Naive thymus-derived CD4-positive, alpha-beta T cell (primary cell): ENCODE data around the gene RAD23A. TPM values are rescaled to one million over a fixed set of nuclear protein-coding genes. Genes with fewer than 3 reads are reported as not detected.
"Not testable (repeated sequence)": the region's sequence is repeated elsewhere in the genome, so short reads cannot be mapped to it uniquely, and the experiment has no call there.

Experiments used
- ATAC-seq: fragments of 150-1000 bp; cut with Tn5 transposase; 2 replicates; pipeline ENCODE4 v1.10.0; 2021; ENCODE audit warnings: mild to moderate bottlenecking, moderate library complexity
- CTCF ChIA-PET: fragments of 350-600 bp; sonication (Branson Sonifier 250); formaldehyde crosslinking; loops from one replicate; lab custom pipeline; 2021; ENCODE audit warnings: antibody characterized with exemption; lab: Charles Lee
- POLR2A ChIA-PET: fragments of 350-600 bp; sonication (Branson Sonifier 250); formaldehyde crosslinking; loops from one replicate; lab custom pipeline; 2021; ENCODE audit warnings: antibody characterized with exemption, inconsistent platforms; lab: Charles Lee
- DNase-seq, 9 donors: peaks; one replicate each; pipeline versions ENCODE4 v3.0.0 to v3.0.0-alpha.2; 2020 to 2022; ENCODE audit warnings: mixed read lengths in 1 of 9
- H3K27ac ChIP-seq: one replicate; pipeline ENCODE4 v1.7.0; 2013; ENCODE audit warnings: mild to moderate bottlenecking, low read depth, low read length, moderate library complexity
- H3K27me3 ChIP-seq, 2 donors: one replicate each; pipeline ENCODE4 v1.7.0; 2013; ENCODE audit warnings: low read length in 2 of 2, mild to moderate bottlenecking in 2 of 2, moderate library complexity in 2 of 2; ENCODE audit not compliant: control insufficient read depth in 2 of 2, insufficient read depth in 2 of 2
- H3K36me3 ChIP-seq, 3 experiments: 1 replicate in 2 of 3; 2 replicates in 1 of 3; pipeline ENCODE4 v1.7.0; 2013; ENCODE audit warnings: low read length in 3 of 3, mild to moderate bottlenecking in 3 of 3, moderate library complexity in 1 of 3; ENCODE audit not compliant: insufficient read depth in 3 of 3, control insufficient read depth in 2 of 3
- H3K4me1 ChIP-seq, 2 donors: one replicate each; pipeline ENCODE4 v1.7.0; 2013; ENCODE audit warnings: low read length in 2 of 2, mild to moderate bottlenecking in 2 of 2, moderate library complexity in 1 of 2; ENCODE audit not compliant: control insufficient read depth in 2 of 2, insufficient read depth in 2 of 2
- H3K4me3 ChIP-seq: 2 replicates; pipeline ENCODE4 v1.7.0; 2013; ENCODE audit warnings: mild to moderate bottlenecking, low read length
- H3K9me3 ChIP-seq, 3 experiments: 1 replicate in 2 of 3; 2 replicates in 1 of 3; pipeline ENCODE4 v1.7.0; 2013; ENCODE audit warnings: low read length in 3 of 3; ENCODE audit not compliant: control insufficient read depth in 2 of 3
- H3K27ac Mint-ChIP-seq, 9 donors: one replicate each; pipeline ENCODE4 v1.8.0; 2020 to 2022; ENCODE audit warnings: mixed read lengths in 9 of 9, mild to moderate bottlenecking in 8 of 9, moderate library complexity in 5 of 9, inconsistent platforms in 2 of 9
- H3K27me3 Mint-ChIP-seq, 5 donors: one replicate each; pipeline ENCODE4 v1.8.0; 2021 to 2022; ENCODE audit warnings: mixed read lengths in 5 of 5, mild to moderate bottlenecking in 1 of 5
- H3K36me3 Mint-ChIP-seq, 5 donors: one replicate each; pipeline ENCODE4 v1.8.0; 2020 to 2022; ENCODE audit warnings: mixed read lengths in 5 of 5, mild to moderate bottlenecking in 3 of 5, inconsistent platforms in 1 of 5
- H3K4me1 Mint-ChIP-seq, 7 donors: one replicate each; pipeline ENCODE4 v1.8.0; 2020 to 2022; ENCODE audit warnings: mixed read lengths in 7 of 7, mild to moderate bottlenecking in 3 of 7, inconsistent platforms in 1 of 7
- H3K4me3 Mint-ChIP-seq, 10 donors: one replicate each; pipeline ENCODE4 v1.8.0; 2020 to 2022; ENCODE audit warnings: mild to moderate bottlenecking in 10 of 10, mixed read lengths in 10 of 10, moderate library complexity in 6 of 10, inconsistent platforms in 2 of 10
- H3K9me3 Mint-ChIP-seq, 11 donors: one replicate each; pipeline ENCODE4 v1.8.0; 2020 to 2022; ENCODE audit warnings: mixed read lengths in 11 of 11, mild to moderate bottlenecking in 4 of 11, inconsistent platforms in 1 of 11, moderate library complexity in 1 of 11
- intact Hi-C, 2 donors: fragments of 100-400 bp; cut with micrococcal nuclease; formaldehyde crosslinking; loops; one replicate each; pipeline ENCODE4 v1.15.1; 2023
- polyA plus RNA-seq, 2 donors: library from polyadenylated mRNA; unstranded; fragments of 300-500 nt; fragmentation: Illumina TruSeq; gene quantifications; one replicate each; pipeline ENCODE4 v1.2.3, GENCODE V29; 2021
- total RNA-seq, 6 experiments: library from RNA in 5 of 6; stranded (reverse) in 5 of 6; gene quantifications; 1 replicate in 5 of 6; 2 replicates in 1 of 6; pipeline ENCODE4 v1.2.3 and lab custom pipeline; 2021 to 2026

Gene RAD23A
- total and polyA plus RNA-seq, 7 experiments from 2014 or later, result 75.0 to 111 (median 90.5) TPM

DNA sequence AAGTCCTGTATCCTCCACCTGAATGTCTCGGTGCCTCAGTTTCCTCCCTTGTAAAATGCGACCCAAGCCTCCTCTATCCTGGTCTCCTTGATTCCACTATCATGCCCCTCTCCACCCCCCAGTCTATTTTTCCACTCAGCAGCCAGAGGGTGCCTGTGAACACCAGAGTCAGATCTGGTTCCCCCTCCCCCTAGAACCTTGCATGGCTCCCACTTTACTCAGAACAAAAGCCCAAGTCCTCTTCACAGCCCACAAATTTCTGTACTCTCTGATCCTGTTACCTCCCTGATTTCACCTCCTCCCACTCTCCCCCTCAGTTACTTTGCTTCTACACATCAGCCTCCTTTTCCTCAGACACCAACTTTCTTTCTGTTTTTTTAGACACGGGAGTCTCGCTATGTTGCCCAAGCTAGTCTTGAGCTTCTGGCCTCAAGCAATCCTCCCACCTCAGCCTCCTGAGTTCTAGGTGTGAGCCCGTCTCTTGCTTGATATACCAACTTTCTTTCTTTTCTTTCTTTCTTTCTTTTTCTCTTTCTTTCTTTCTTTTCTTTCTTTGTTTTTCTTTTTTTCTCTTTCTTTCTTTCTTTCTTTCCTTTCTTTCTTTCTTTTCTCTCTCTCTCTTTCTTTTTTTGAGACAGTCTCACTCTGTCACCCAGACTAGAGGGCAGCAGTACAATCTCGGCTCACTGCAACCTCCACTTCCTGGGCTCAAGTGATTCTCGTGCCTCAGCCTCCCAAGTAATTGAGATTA lies 24.6 kb downstream of the RAD23A start:
- ChIA-PET CTCF (interaction anchor here (1.5 kb wide), 1 partner anchor 15 kb away, joined by 6 read pairs; no protein-coding TSS in a partner anchor), POLR2A (no interaction called here)
- no peak for ATAC-seq
- Histone ChIP-seq H3K4me1 (peaks cover 0 to 3% of the 10 kb centered on the region in 2 donors), H3K27ac (no peak overlapping the region), H3K4me3 (no peak overlapping the region), H3K27me3 (no peaks in the 10 kb centered on the region), H3K9me3 (no peaks in the 10 kb centered on the region), H3K36me3 (no peaks in the 10 kb centered on the region)
- H3K27me3 Mint-ChIP-seq, result peaks cover 0 to 2% (median 0%) of the 10 kb centered on the region in 5 donors
- H3K4me1 Mint-ChIP-seq, result peaks cover 0 to 6% (median 3%) of the 10 kb centered on the region in 7 donors
- H3K9me3 Mint-ChIP-seq, result no peaks in the 10 kb centered on the region
- no peak overlapping the region for H3K4me3 Mint-ChIP-seq
- H3K27ac Mint-ChIP-seq, result no peak overlapping the region
- DNase-seq, result no peak
- intact Hi-C loops, result no loop called here
- no peaks in the 10 kb centered on the region for H3K36me3 Mint-ChIP-seq

GRCh38 chr19:12973236-12973635 lies 27.6 kb downstream of the RAD23A start:
- H3K4me1 ChIP-seq, result peaks cover 0 to 3% of the 10 kb centered on the region in 2 donors
- Mint-ChIP-seq H3K27ac (no peak overlapping the region), H3K9me3 (peaks cover 0 to 2% (median 0%) of the 10 kb centered on the region in 11 donors), H3K4me3 (no peak overlapping the region), H3K4me1 (peaks cover 2 to 7% (median 5%) of the 10 kb centered on the region in 7 donors), H3K36me3 (no peaks in the 10 kb centered on the region), H3K27me3 (peaks cover 7 to 16% (median 14%) of the 10 kb centered on the region in 5 donors)
- ATAC-seq, result no peak
- POLR2A ChIA-PET, result no interaction called here
- no peak overlapping the region for H3K4me3 ChIP-seq
- CTCF ChIA-PET, result interaction anchor here (0.5 to 0.6 kb wide), 4 partner anchors 74 to 260 kb away, joined by 3 to 7 read pairs (median 4); no protein-coding TSS in a partner anchor
- no peak overlapping the region for H3K27ac ChIP-seq
- DNase-seq, result no peak
- intact Hi-C loops, result no loop called here
- H3K9me3 ChIP-seq, result no peaks in the 10 kb centered on the region
- no peaks in the 10 kb centered on the region for H3K27me3 ChIP-seq
- no peaks in the 10 kb centered on the region for H3K36me3 ChIP-seq

GRCh38 chr19:12974301-12975220 lies 28.9 kb downstream of the RAD23A start:
- Mint-ChIP-seq H3K27me3 (peaks cover 7 to 17% (median 16%) of the 10 kb centered on the region in 5 donors), H3K4me1 (peaks cover 2 to 7% (median 5%) of the 10 kb centered on the region in 7 donors), H3K9me3 (peaks cover 0 to 2% (median 0%) of the 10 kb centered on the region in 11 donors), H3K27ac (no peak overlapping the region), H3K4me3 (no peak overlapping the region), H3K36me3 (no peaks in the 10 kb centered on the region)
- Histone ChIP-seq H3K27me3 (no peaks in the 10 kb centered on the region), H3K27ac (no peak overlapping the region), H3K4me3 (no peak overlapping the region), H3K36me3 (no peaks in the 10 kb centered on the region), H3K4me1 (peaks cover 0 to 3% of the 10 kb centered on the region in 2 donors), H3K9me3 (no peaks in the 10 kb centered on the region)
- POLR2A ChIA-PET, result interaction anchor here (0.9 to 2.0 kb wide), 2 partner anchors 9 to 119 kb away, joined by 3 to 4 read pairs; no protein-coding TSS in a partner anchor
- no peak for DNase-seq
- intact Hi-C loops, result loop anchor here (5.0 kb wide), 2 partner anchors 303 to 613 kb away; no protein-coding TSS in a partner anchor
- CTCF ChIA-PET, result interaction anchor here (0.5 to 5.9 kb wide), 4 partner anchors 55 to 119 kb away, joined by 3 to 75 read pairs (median 24); no protein-coding TSS in a partner anchor
- no peak for ATAC-seq

DNA sequence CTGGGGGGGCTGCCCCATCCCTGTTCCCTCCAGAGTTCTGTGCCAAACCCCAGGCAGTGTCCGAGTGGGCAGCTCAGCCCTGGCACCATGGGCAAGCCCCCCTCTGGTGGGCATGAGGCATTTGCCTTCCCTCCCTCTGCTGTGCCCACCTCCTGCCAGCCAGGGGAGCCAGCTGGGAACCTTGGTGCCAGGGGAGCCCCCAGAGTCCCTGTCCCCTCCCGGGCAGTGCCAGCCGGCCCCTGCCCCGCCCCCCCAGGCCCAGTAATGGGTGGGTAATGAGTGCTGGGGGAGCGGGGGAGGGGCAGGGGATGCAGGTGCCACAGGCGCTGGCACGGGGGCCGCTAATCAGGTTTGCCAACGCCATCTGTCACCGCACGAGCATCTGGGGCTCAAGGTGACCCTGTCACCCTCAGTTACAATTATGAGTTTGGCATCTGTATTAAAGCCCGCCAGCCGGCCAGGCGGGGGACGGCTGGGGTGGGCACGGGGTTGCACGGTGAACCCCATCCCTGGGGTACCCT lies 29.6 kb downstream of the RAD23A start:
- ChIA-PET CTCF (interaction anchor here (0.5 to 5.9 kb wide), 4 partner anchors 54 to 118 kb away, joined by 3 to 75 read pairs (median 24); no protein-coding TSS in a partner anchor), POLR2A (interaction anchor here (0.9 to 2.0 kb wide), 2 partner anchors 10 to 118 kb away, joined by 3 to 4 read pairs; no protein-coding TSS in a partner anchor)
- no peak for ATAC-seq
- Histone ChIP-seq H3K4me3 (no peak overlapping the region), H3K9me3 (no peaks in the 10 kb centered on the region), H3K4me1 (peaks cover 0 to 3% of the 10 kb centered on the region in 2 donors), H3K27ac (no peak overlapping the region), H3K27me3 (no peaks in the 10 kb centered on the region), H3K36me3 (no peaks in the 10 kb centered on the region)
- peaks cover 0 to 2% (median 0%) of the 10 kb centered on the region in 11 donors for H3K9me3 Mint-ChIP-seq
- DNase-seq, result no peak
- intact Hi-C loops, result loop anchor here (5.0 kb wide), 2 partner anchors 302 to 612 kb away; no protein-coding TSS in a partner anchor
- H3K4me1 Mint-ChIP-seq, result peaks cover 2 to 7% (median 5%) of the 10 kb centered on the region in 7 donors
- peaks cover 7 to 20% (median 16%) of the 10 kb centered on the region in 5 donors for H3K27me3 Mint-ChIP-seq
- H3K4me3 Mint-ChIP-seq, result no peak overlapping the region
- no peaks in the 10 kb centered on the region for H3K36me3 Mint-ChIP-seq
- peak overlapping the region in 1 of 9 donors; percentile 10 for H3K27ac Mint-ChIP-seq

DNA sequence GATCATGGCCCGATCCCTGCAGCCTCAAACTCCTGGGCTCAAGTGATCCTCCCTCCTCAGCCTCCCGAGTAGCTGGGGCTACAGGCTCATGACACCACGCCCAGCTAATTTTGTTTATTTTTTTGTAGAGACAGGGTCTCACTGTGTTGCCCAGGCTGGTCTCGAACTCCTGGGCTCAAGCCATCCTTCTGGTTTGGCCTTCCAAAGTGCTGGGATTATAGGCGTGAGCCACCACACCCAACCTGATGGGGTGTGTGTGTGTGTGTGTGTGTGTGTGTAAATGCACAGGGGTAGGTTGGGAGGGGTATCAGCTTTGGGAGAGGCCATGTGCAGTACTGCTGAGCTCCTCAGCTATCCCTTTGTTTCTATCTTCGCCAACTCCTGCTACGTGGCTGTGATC lies 30.4 kb downstream of the RAD23A start:
- H3K9me3 Mint-ChIP-seq, H3K36me3 ChIP-seq, H3K4me3 Mint-ChIP-seq, H3K4me1 Mint-ChIP-seq, H3K27me3 ChIP-seq, ATAC-seq, DNase-seq, H3K4me3 ChIP-seq, H3K36me3 Mint-ChIP-seq, H3K4me1 ChIP-seq, POLR2A ChIA-PET, H3K27ac ChIP-seq, H3K27ac Mint-ChIP-seq, H3K9me3 ChIP-seq: not testable (repeated sequence)
- CTCF ChIA-PET, result interaction anchor here (0.7 to 5.9 kb wide), 11 partner anchors 8 to 614 kb away, joined by 3 to 75 read pairs (median 4); no protein-coding TSS in a partner anchor
- peaks cover 7 to 21% (median 16%) of the 10 kb centered on the region in 5 donors for H3K27me3 Mint-ChIP-seq
- intact Hi-C loops, result loop anchor here (5.0 kb wide), 2 partner anchors 301 to 611 kb away; no protein-coding TSS in a partner anchor
